GM20000 (cell line): Measurements from ENCODE around the gene TNNC1.

Experiments used
- DNase-seq: peaks from one replicate; pipeline ENCODE4 v3.0.0; 2012; ENCODE audit warnings: low spot score
- TF ChIP-seq, protein P1 (sequence below): IDR thresholded peaks from 2 replicates; pipeline ENCODE4 v1.5.1; 2012; ENCODE audit warnings: mild to moderate bottlenecking, control low read depth; ENCODE audit errors: extremely low read depth, missing control alignments

The TNNC1 gene

DNA sequence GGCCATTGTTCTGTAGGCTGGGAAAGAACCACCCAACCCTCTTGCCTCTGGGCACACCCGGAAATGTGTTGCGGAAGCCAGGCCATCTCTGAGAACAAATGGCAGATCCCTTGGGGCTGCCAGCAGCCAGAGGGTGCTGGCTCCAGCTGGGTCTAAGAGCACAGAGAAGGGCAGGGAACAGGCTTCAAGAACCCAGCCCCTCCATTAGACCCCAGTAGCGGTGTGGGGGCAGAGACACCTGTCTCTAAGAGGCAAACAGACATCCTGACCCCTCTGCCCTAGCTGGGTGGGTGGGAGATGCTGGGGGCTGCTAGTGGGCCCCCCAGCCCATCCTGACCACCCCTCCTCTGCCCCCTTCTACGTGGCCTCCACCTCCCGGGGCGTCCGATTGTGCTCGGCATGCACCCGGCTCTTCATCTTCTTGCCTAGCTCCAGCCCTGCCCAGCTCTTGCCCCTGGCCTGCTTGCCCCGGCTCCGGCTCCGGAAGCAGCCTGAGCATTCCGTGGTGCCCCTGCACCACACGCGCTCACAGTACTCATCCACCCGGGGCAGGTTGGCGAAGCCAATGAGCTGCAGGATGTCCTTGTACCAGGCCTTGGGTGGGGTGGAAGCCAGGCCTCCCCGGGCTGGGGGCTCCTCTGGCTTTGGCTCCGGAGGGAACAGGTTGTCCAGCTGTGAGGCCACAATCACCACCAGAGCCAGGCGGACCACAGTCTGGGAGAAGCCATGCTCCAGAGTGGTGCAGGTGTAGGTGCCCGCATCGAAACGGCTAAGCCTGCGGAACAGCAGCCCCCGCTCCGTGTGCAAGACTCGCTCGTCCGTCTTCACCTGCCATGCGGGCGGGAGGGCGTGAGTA, 18.4 kb downstream of the TNNC1 start:
- TF ChIP-seq, protein P1, sequence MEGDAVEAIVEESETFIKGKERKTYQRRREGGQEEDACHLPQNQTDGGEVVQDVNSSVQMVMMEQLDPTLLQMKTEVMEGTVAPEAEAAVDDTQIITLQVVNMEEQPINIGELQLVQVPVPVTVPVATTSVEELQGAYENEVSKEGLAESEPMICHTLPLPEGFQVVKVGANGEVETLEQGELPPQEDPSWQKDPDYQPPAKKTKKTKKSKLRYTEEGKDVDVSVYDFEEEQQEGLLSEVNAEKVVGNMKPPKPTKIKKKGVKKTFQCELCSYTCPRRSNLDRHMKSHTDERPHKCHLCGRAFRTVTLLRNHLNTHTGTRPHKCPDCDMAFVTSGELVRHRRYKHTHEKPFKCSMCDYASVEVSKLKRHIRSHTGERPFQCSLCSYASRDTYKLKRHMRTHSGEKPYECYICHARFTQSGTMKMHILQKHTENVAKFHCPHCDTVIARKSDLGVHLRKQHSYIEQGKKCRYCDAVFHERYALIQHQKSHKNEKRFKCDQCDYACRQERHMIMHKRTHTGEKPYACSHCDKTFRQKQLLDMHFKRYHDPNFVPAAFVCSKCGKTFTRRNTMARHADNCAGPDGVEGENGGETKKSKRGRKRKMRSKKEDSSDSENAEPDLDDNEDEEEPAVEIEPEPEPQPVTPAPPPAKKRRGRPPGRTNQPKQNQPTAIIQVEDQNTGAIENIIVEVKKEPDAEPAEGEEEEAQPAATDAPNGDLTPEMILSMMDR, result no peak
- DNase-seq, result no peak

DNA sequence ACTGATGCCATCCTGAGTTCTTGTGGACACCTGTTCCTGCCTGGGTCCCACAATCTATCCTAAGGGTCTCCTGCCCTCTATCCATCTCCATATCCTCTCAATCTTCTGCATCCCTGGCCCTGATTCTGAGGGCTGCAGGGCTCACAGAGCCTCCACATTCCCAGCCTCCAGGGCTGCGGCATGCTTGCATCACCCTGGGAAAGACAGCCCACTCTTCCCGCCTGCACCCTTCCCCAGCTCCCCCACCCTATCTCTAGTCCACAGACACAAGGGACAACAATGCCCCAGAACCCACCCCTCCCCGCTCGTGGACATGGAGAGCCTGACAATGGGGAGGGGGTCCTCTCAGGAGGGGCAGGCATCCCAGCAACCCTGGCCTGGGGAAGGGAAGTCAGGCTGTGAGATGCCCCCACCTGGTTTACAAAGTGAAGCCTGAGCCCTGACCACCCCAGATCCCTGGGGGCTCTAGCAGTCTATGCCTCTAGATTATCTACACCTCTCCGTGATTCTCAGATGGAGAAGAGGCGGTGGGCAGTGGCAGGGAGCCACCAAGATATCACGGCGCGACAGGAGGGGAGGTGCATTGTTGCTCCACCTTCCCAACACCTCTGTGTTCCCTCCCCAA, 19.2 kb downstream of the TNNC1 start:
- DNase-seq, result no peak
- TF ChIP-seq, protein P1, result no peak

DNA sequence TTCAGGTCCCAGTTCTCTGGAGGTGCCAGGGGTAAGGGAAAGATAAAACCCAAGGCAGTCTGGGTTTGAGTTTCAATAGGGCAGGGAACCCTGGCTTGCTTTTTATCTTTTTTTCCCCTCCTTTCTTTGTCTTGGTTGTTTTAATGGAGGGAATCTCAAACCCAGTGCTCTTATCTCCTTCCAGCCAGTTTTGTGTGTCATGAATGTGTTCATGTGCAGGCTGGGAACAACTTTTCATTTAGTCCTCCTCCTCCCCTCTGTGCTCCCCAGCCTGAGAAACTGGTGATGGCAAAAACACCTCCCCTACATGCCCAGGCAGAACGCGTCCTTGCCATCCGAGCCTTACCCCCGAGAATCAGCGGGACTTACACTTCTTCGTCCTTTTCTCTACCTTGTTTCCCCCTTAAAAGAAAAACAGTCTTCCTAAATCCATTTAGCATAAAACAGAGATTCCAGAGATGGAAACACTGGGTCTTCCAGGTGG, 19.8 kb downstream of the TNNC1 start:
- DNase-seq, result no peak
- TF ChIP-seq, protein P1, result no peak

DNA sequence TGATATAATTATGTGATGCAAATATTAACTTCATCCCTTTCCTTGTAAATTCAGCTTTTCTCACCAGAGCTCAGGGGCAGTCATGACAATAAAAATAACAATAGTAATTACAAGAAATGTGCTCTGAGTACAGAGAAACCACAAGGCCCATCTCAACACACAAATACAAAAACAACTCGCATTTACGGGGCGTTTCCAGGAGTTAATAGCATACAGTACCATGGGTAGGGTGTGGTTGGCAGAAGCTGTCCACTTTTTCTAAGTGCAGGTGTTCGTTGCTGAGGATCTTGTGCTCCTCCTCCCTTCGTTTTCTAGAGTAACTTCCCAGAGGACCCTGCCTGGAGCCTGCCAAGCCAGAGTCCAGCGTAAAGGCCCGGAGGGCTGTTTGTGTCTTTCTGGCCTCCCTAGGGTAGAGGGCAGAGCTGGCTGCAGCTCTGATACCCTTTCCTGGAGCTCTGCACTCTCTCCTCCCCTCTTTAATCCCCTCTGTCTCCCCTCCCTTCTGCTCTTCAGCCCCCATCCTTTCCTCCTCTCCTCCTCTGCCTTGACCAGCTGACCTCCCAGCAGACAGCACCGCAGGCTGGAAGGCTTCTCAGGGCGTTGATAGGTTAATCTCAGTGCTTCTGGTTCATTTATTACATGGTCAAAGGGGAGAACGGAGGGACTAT, 20.4 kb downstream of the TNNC1 start:
- DNase-seq, result no peak
- TF ChIP-seq, protein P1, result no peak

GRCh38 chr3:52432691-52433141, 21.1 kb downstream of the TNNC1 start:
- TF ChIP-seq, protein P1, result no peak
- no peak for DNase-seq

DNA sequence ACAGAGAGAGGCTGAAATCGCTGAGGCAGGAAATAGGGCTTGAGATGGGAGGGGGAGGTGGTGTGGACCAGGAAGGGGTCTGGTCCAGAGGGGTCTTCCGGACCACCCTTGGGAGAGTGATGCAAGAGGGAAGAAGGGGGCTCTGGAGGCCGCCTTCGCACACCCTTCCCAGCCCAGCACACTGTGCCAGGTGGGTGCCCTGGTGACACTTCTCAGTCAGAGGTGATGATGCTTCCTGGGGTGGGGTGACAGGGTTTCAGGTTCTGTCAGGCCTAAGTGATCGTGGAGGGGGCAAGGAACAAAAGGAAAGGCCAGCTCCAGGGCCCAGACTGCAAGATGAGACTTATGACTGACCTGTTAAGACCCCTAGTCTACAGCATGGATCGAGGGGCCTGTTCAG, 21.6 kb downstream of the TNNC1 start:
- no peak for DNase-seq
- TF ChIP-seq, protein P1, result no peak
